Body of pancreas (tissue), 4 donors: ENCODE results near the gene TBC1D19. TPM values are rescaled to one million over a fixed set of nuclear protein-coding genes. Genes with fewer than 3 reads are reported as not detected.
"Not testable (repeated sequence)": the region's sequence is repeated elsewhere in the genome, so short reads cannot be mapped to it uniquely, and the experiment has no call there.

Source experiments
- ATAC-seq: fragments of 150-250 bp; one replicate; pipeline ENCODE4 v1.9.1; 2016
- DNase-seq, 4 donors: peaks; one replicate each; pipeline ENCODE4 v3.0.0-alpha.2; 2019
- H3K27ac ChIP-seq, 4 donors: fragments of 200-600 bp; sonication (generic); 1 replicate in 3 of 4; 2 replicates in 1 of 4; pipeline versions ENCODE4 v1.5.1 to v1.6.1; 2016 to 2019; ENCODE audit warnings: mild to moderate bottlenecking in 1 of 4, mixed read lengths in 1 of 4, moderate library complexity in 1 of 4
- H3K27me3 ChIP-seq, 2 donors: fragments of 200-600 bp; sonication (generic); one replicate each; pipeline ENCODE4 v1.6.0; 2016; ENCODE audit warnings: mild to moderate bottlenecking in 1 of 2
- H3K36me3 ChIP-seq, 2 donors: fragments of 200-600 bp; sonication (generic); replicated peaks in 1 of 2; 2 replicates each; pipeline ENCODE4 v1.5.1; 2016; ENCODE audit warnings: low read depth in 2 of 2; ENCODE audit not compliant: insufficient read depth in 1 of 2
- H3K4me1 ChIP-seq: fragments of 200-600 bp; sonication (generic); one replicate; pipeline ENCODE4 v1.6.0; 2016
- H3K4me3 ChIP-seq, 2 donors: fragments of 200-600 bp; sonication (generic); 1 replicate in 1 of 2; 2 replicates in 1 of 2; pipeline ENCODE4 v1.5.1; 2016 to 2019
- H3K9me3 ChIP-seq, 3 donors: fragments of 200-600 bp; sonication (generic); 1 replicate in 2 of 3; 2 replicates in 1 of 3; pipeline ENCODE4 v1.5.1; 2016
- CTCF ChIP-seq, 7 experiments: fragments of 450-650 bp in 4 of 7; fragments of 200-600 bp in 3 of 7; sonication (generic) in 3 of 7; IDR thresholded peaks; one replicate each; pipeline ENCODE4 v1.5.1; 2016 to 2019; ENCODE audit warnings: antibody characterized with exemption in 7 of 7
- POLR2A ChIP-seq, 3 donors: fragments of 450-650 bp; IDR thresholded peaks; one replicate each; pipeline ENCODE4 v1.6.1; 2016; ENCODE audit warnings: antibody characterized with exemption in 3 of 3, mild to moderate bottlenecking in 2 of 3
- WGBS, 2 donors: methylation state at CpG; one replicate each; pipeline ENCODE4 v1.1.5; 2017; 5-methylcytosine and 5-hydroxymethylcytosine counted together
- intact Hi-C: fragments of 100-400 bp; cut with DNase I; formaldehyde crosslinking; loops from one replicate; pipeline ENCODE4 v1.15.1; 2023
- total RNA-seq, 2 donors: library from RNA; depleted of rRNA; stranded (reverse); fragments of >200 nt; gene quantifications; one replicate each; pipeline ENCODE4 v1.1.0, GENCODE V29; 2016

Gene TBC1D19
- total RNA-seq, 2 donors from 2014 or later: 22.8 to 30.7 TPM

GRCh38 chr4:26583538-26583864 lies 383 bp upstream of the TBC1D19 start:
- Histone ChIP-seq H3K36me3 (no peaks in the 10 kb centered on the region), H3K27ac (peak overlapping the region; percentile 33 to 82 (median 73)), H3K4me1 (peaks cover 9% of the 10 kb centered on the region), H3K9me3 (no peaks in the 10 kb centered on the region), H3K27me3 (no peaks in the 10 kb centered on the region), H3K4me3 (peak overlapping the region; percentile 46 to 66)
- 0 to 2% methylated on average over 11 of the region's 11 CpGs for WGBS, 2 donors
- no peak for DNase-seq
- peak; percentile 80 for ATAC-seq
- intact Hi-C loops: no loop called here
- TF ChIP-seq POLR2A (IDR thresholded peaks at IDR 0.05): no peak
- no peak for TF ChIP-seq CTCF (IDR thresholded peaks at IDR 0.05)

GRCh38 chr4:26584725-26585124 lies 841 bp downstream of the TBC1D19 start:
- intact Hi-C loops: no loop called here
- H3K36me3 ChIP-seq: no peaks in the 10 kb centered on the region
- no peaks in the 10 kb centered on the region for H3K27me3 ChIP-seq
- TF ChIP-seq CTCF (IDR thresholded peaks at IDR 0.05) (no peak), POLR2A (IDR thresholded peaks at IDR 0.05) (no peak)
- no peaks in the 10 kb centered on the region for H3K9me3 ChIP-seq
- WGBS, 2 donors: 16 to 17% methylated on average over 4 of the region's 4 CpGs
- ATAC-seq (no peak), DNase-seq (no peak)
- peaks cover 9% of the 10 kb centered on the region for H3K4me1 ChIP-seq
- peak overlapping the region; percentile 46 to 66 for H3K4me3 ChIP-seq
- H3K27ac ChIP-seq: peak overlapping the region in 1 of 4 donors; percentile 77

GRCh38 chr4:26589705-26590104 lies 5.8 kb downstream of the TBC1D19 start:
- peaks cover 3% of the 10 kb centered on the region for H3K4me1 ChIP-seq
- H3K36me3 ChIP-seq: no peaks in the 10 kb centered on the region
- no peaks in the 10 kb centered on the region for H3K27me3 ChIP-seq
- H3K4me3 ChIP-seq: no peak overlapping the region
- H3K27ac ChIP-seq: no peak overlapping the region
- intact Hi-C loops: no loop called here
- 16 to 25% methylated on average over 2 of the region's 2 CpGs for WGBS, 2 donors
- ATAC-seq (no peak), DNase-seq (peak in 1 of 4 donors; percentile 22)
- peak in 1 of 7 experiments; percentile 16 for TF ChIP-seq CTCF (IDR thresholded peaks at IDR 0.05)
- TF ChIP-seq POLR2A (IDR thresholded peaks at IDR 0.05): no peak
- no peaks in the 10 kb centered on the region for H3K9me3 ChIP-seq

GRCh38 chr4:26590639-26591038 lies 6.8 kb downstream of the TBC1D19 start:
- no peak for TF ChIP-seq POLR2A (IDR thresholded peaks at IDR 0.05)
- TF ChIP-seq CTCF (IDR thresholded peaks at IDR 0.05): no peak
- ATAC-seq (no peak), DNase-seq (no peak)
- Histone ChIP-seq H3K4me1 (no peaks in the 10 kb centered on the region), H3K27ac (no peak overlapping the region), H3K9me3 (no peaks in the 10 kb centered on the region), H3K27me3 (no peaks in the 10 kb centered on the region), H3K36me3 (no peaks in the 10 kb centered on the region), H3K4me3 (no peak overlapping the region)
- 79 to 90% methylated on average over 2 of the region's 2 CpGs for WGBS, 2 donors
- intact Hi-C loops: no loop called here

GRCh38 chr4:26593557-26593956 lies 9.7 kb downstream of the TBC1D19 start:
- H3K36me3 ChIP-seq, H3K4me1 ChIP-seq, DNase-seq, H3K9me3 ChIP-seq, intact Hi-C loops, ATAC-seq, H3K27ac ChIP-seq, H3K27me3 ChIP-seq, H3K4me3 ChIP-seq: not testable (repeated sequence)
- 90 to 97% methylated on average over 2 to 3 of the region's 3 CpGs for WGBS, 2 donors
